Skeletal muscle tissue (tissue), 4 donors: ENCODE results near the gene MEG3. TPM values are rescaled to one million over a fixed set of nuclear protein-coding genes. Genes with fewer than 3 reads are reported as not detected.

Experiments used
- H3K27ac ChIP-seq: one replicate; pipeline ENCODE4 v1.7.0; 2013; ENCODE audit warnings: mild to moderate bottlenecking, low read depth, low read length, inconsistent platforms
- H3K27me3 ChIP-seq, 3 donors: one replicate each; pipeline ENCODE4 v1.7.0; 2013; ENCODE audit warnings: low read length in 3 of 3; ENCODE audit not compliant: control insufficient read depth in 3 of 3, insufficient read depth in 3 of 3
- H3K36me3 ChIP-seq, 3 donors: one replicate each; pipeline ENCODE4 v1.7.0; 2013; ENCODE audit warnings: low read length in 3 of 3; ENCODE audit not compliant: control insufficient read depth in 3 of 3, insufficient read depth in 3 of 3
- H3K4me1 ChIP-seq, 3 donors: one replicate each; pipeline ENCODE4 v1.7.0; 2013; ENCODE audit warnings: low read length in 3 of 3, mild to moderate bottlenecking in 3 of 3; ENCODE audit not compliant: control insufficient read depth in 3 of 3, insufficient read depth in 3 of 3
- H3K4me3 ChIP-seq, 3 donors: one replicate each; pipeline ENCODE4 v1.7.0; 2013; ENCODE audit warnings: low read length in 3 of 3
- H3K9ac ChIP-seq, 3 donors: one replicate each; pipeline ENCODE4 v1.7.0; 2013; ENCODE audit warnings: low read length in 3 of 3, mild to moderate bottlenecking in 3 of 3, moderate library complexity in 2 of 3, low read depth in 1 of 3
- H3K9me3 ChIP-seq, 3 donors: one replicate each; pipeline ENCODE4 v1.7.0; 2013; ENCODE audit warnings: low read length in 3 of 3; ENCODE audit not compliant: control insufficient read depth in 3 of 3
- total RNA-seq: library from RNA; depleted of rRNA; stranded (reverse); fragments of >200 nt; gene quantifications from one replicate; pipeline ENCODE4 v1.2.3, GENCODE V29; 2014
- donor health status: Osteomylitis.

The MEG3 gene
- total RNA-seq, 1 donor from 2014 or later, result 587 TPM

DNA sequence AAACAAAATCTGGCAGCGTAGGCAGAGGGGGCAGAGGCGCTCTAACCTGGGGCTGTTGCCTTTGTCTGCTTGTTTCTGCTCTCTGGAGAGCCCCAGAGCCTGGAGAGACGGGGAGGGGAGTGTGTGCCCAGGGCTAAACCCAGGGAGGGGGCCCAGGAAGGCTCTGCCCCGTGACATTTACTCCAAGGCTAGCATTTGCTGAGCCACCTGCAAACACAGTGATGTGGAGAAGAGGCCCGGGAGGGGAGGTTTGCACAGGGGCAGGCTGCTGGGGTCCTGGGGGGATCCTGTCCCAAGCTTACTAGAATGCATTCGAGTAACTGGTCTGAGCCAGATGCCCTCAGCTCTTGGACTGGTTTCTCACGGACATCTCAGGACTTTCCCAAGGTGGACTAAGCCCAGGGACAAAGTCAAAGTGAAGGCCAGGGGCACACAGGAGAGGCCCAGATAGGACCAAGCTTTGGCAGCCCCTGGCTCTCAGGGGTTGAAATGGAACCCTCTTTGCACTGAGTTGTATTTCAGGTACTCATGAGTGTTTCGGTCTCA lies 12.0 kb downstream of the MEG3 start:
- Histone ChIP-seq H3K9me3 (no peaks in the 10 kb centered on the region), H3K27ac (no peak overlapping the region), H3K4me1 (no peaks in the 10 kb centered on the region), H3K27me3 (peaks cover 2 to 14% (median 6%) of the 10 kb centered on the region in 3 donors), H3K4me3 (no peak overlapping the region), H3K9ac (no peak overlapping the region), H3K36me3 (no peaks in the 10 kb centered on the region)

DNA sequence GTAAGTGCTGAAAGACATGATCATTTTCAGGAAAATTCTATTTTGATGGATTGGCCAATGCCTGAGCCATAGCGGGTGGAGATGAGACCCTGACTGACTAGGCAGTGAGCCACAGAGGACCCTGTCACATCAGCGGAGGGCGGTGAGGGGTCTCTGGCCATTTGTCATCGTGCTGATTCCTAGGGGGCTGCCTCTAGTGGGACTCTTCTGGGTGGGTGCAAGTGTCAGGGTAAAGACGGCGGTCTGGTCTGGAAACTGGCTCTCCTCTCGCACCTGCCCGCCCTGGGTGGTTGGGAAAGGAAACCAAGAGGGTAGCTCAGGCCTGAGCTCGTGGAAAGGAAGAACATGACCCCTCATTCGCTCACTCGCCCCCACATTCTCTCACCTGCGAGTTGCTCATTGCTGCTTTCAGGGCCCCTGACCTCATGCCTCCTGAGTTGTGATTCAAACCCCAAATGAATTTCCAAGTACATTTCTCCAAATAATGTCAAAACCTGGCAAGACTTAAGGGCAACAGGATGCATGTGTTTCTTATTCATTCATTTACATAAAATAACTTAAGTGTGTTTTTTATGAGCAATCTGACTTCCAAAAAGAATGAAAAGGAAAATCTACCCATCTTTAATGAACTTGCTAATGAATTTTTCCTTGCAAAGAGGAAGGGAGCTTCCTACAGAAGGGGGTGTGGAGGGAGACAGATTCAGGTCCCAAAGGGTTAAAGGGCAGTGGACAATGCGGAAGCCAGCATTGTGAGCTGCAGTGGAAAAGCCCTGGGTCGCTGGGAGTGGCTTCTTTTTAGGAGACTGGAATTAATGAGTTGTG lies 12.8 kb downstream of the MEG3 start:
- Histone ChIP-seq H3K9ac (no peak overlapping the region), H3K9me3 (no peaks in the 10 kb centered on the region), H3K4me3 (no peak overlapping the region), H3K36me3 (no peaks in the 10 kb centered on the region), H3K27ac (no peak overlapping the region), H3K4me1 (no peaks in the 10 kb centered on the region), H3K27me3 (peaks cover 2 to 13% (median 6%) of the 10 kb centered on the region in 3 donors)

DNA sequence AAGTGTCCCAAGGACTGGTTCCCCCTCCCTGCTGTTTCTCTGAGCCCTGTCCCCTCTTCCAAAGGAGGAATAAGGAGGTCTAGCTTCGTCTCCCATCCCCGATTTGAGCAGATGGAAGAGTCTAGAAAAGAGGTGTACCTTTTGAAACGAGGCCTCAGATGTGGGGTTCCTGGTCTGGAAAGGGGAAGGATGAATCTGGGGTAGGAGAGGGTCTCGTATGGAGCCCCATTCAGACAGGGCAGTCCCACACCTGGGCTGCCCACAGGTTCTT lies 13.3 kb downstream of the MEG3 start:
- no peak overlapping the region for H3K27ac ChIP-seq
- no peak overlapping the region for H3K4me3 ChIP-seq
- H3K4me1 ChIP-seq, result no peaks in the 10 kb centered on the region
- H3K27me3 ChIP-seq, result peaks cover 6 to 13% (median 6%) of the 10 kb centered on the region in 3 donors
- no peaks in the 10 kb centered on the region for H3K36me3 ChIP-seq
- no peaks in the 10 kb centered on the region for H3K9me3 ChIP-seq
- H3K9ac ChIP-seq, result no peak overlapping the region

DNA sequence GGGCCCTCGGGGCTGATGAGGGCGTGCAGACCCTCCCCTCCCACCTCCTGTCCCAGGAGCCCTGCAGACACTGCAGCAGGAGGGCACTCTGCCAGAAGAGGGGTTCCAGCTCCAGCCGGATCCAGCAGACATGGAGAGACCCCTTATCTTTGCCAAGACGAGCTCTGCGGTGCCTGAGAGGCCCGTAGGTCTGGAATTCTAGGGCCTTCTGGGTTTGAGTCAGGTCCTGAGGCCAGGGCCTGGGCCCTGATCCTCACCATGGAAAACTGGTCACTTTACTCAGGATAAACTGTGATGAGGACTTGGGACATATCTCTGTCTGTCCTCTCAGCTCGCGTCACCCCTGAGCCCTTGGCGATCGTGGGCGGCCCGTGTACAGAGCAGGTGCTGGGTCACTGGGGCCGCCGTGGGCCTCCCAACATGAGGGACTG lies 13.8 kb downstream of the MEG3 start:
- Histone ChIP-seq H3K36me3 (no peaks in the 10 kb centered on the region), H3K4me1 (no peaks in the 10 kb centered on the region), H3K9me3 (no peaks in the 10 kb centered on the region), H3K27me3 (peaks cover 6 to 13% (median 8%) of the 10 kb centered on the region in 3 donors), H3K4me3 (no peak overlapping the region), H3K9ac (no peak overlapping the region), H3K27ac (no peak overlapping the region)

DNA sequence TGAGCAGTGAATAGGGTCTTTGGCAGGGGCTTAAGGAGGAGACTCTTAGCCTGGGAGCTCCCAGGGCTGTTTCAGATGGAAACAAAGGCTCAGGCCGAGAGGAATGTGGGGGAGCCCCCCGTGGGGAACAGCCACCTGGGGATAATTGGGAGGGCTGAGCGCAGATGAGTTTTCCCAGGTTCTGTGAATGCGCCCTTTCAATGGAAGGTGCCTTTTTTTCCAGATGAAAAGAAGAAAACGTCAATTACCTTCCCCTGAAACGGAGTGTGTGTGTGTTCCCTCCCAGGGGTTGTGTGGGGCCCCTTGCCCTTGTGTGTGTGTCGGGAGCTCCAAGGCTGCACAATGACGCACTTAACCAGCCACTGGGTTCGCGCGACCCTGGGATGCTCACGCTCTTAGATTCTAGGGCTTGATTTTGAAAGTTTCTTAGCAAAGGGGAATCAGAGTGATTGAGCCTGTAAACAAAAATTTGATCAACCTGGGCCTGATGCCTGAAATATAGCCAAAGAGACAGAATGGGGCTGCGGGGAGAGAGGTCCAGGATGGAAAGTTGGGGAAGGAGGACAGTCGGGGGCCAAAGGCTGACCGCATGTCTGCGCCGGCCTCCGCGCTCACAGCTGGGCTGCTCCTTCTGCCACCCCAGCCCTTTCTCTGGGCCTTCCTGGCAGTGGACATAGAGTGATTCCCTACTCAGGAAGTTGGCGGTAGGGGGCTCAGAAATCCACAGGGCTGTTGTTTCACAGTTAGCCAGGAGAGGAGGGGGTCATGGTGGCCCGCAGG lies 14.6 kb downstream of the MEG3 start:
- no peaks in the 10 kb centered on the region for H3K4me1 ChIP-seq
- no peak overlapping the region for H3K9ac ChIP-seq
- H3K36me3 ChIP-seq, result no peaks in the 10 kb centered on the region
- H3K9me3 ChIP-seq, result no peaks in the 10 kb centered on the region
- H3K4me3 ChIP-seq, result no peak overlapping the region
- H3K27me3 ChIP-seq, result peaks cover 4 to 8% (median 8%) of the 10 kb centered on the region in 3 donors
- no peak overlapping the region for H3K27ac ChIP-seq

DNA sequence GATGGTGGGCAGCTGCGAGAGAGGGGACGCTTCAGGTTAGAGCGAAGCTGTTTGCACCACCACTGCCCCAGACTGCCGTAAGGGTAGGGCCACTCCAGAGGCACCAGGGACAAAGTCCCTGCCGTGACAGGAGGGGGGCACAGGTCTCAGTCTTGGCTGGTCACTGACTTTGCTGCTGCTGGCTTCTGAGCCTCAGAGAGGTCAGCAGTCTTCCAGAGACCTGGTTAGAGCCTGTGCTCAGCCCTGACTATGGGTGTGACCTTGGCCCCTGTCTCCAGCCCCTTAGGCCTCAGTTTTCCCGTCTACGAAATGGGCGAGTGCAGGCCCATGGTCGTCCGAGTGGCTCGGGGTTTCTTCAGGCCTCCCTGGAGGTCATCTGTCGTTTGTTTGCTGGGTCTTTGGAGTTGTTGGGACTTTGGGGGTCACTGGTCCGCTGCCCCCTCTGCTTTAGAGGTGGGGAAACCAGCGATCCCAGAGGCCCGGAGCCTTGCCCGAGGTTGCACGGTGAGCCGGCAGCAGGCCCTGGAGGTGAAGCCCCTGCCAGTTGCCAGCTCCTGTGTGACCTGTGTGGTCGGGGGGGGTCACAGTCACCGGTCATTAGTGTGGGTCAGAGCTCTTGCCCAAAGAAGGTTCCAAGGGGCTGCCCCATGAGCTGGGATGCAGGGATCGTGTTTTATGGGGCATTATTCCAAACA lies 15.3 kb downstream of the MEG3 start:
- no peaks in the 10 kb centered on the region for H3K36me3 ChIP-seq
- H3K4me3 ChIP-seq, result no peak overlapping the region
- H3K4me1 ChIP-seq, result no peaks in the 10 kb centered on the region
- no peak overlapping the region for H3K9ac ChIP-seq
- H3K27ac ChIP-seq, result no peak overlapping the region
- H3K9me3 ChIP-seq, result no peaks in the 10 kb centered on the region
- H3K27me3 ChIP-seq, result peaks cover 0 to 8% (median 7%) of the 10 kb centered on the region in 3 donors

DNA sequence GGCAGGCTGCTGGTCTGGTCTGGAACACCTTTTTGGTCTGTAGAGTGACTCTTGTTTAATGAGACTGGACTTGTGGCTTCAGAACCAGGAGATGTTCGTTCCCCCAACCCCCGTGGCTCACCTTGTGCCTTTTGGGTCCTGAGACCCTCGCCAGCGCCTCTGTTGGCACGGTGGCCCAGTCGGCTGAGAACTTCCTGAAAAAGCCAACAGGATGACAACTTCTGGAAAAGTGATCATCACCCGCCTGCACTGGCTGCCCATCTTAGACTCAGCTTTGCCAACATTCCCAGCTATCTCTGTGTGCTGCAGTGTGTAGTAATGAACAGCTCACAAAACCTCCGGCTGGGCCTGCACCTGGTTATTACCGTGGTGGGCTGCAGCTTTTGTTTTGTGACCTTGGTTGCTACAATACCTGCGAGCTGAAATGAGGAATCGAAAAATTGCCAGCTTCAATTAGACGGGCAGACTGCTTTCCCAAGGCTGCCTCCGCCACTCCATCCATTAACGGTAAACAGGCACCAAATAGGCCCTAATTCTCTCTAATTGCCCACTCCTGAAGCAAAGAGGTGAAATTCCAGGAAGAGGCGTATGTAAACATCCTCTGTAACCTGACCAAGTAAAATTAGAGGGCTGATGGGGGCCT lies 16.0 kb downstream of the MEG3 start:
- Histone ChIP-seq H3K4me3 (no peak overlapping the region), H3K9ac (no peak overlapping the region), H3K9me3 (no peaks in the 10 kb centered on the region), H3K36me3 (no peaks in the 10 kb centered on the region), H3K27me3 (peaks cover 0 to 8% (median 7%) of the 10 kb centered on the region in 3 donors), H3K4me1 (no peaks in the 10 kb centered on the region), H3K27ac (no peak overlapping the region)

DNA sequence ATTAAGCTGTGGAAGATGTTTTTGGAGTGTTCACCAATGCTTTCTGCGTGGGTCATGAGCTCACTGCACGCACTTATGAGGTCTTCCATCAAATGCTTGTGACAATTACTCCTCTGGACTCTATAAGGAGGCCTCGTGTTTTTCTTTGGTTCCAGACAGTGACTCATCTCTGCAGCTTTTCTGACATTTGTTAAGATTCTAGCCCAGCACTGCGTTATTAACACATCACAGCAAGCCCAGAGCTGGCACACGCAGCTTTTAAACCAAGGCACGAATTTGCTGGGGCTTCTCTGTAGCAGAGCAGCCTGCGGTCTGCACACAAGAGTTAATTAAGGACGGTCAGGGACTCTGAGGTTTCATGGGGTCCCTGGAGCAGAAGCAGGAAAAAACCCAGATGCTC lies 16.9 kb downstream of the MEG3 start:
- no peak overlapping the region for H3K9ac ChIP-seq
- no peak overlapping the region for H3K4me3 ChIP-seq
- no peak overlapping the region for H3K27ac ChIP-seq
- peaks cover 0 to 8% (median 7%) of the 10 kb centered on the region in 3 donors for H3K27me3 ChIP-seq
- H3K9me3 ChIP-seq, result no peaks in the 10 kb centered on the region
- no peaks in the 10 kb centered on the region for H3K4me1 ChIP-seq
- no peaks in the 10 kb centered on the region for H3K36me3 ChIP-seq

DNA sequence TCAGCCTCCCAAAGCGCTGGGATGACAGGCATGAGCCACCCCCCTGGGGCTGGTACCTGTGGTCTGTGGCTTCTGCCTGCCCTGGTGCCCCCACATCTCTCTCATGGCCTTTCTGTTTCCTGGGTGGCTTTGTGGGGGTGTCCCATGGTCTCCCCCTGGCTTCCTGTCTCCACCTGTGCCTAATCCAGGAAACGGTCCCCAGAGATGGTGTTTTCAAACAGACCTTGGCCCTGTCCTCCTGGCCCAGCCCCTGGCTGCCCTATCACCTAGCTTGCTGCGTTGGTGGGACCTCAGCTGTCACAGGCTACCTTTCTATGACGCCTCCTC lies 18.1 kb downstream of the MEG3 start:
- Histone ChIP-seq H3K4me3 (no peak overlapping the region), H3K36me3 (no peaks in the 10 kb centered on the region), H3K9ac (no peak overlapping the region), H3K27me3 (peaks cover 0 to 8% (median 7%) of the 10 kb centered on the region in 3 donors), H3K27ac (no peak overlapping the region), H3K9me3 (no peaks in the 10 kb centered on the region), H3K4me1 (no peaks in the 10 kb centered on the region)
